SK-N-SH treated with all-trans-retinoic acid at 6 μM for 48 hours (cell line): ENCODE data around the gene SERINC3.

Source experiments
- ATAC-seq: fragments of 200-7000 bp; cut with Tn5 transposase; 3 replicates; pipeline ENCODE4 v1.9.1; 2020; ENCODE audit warnings: mild to moderate bottlenecking, moderate library complexity
- ARNTL ChIP-seq: fragments of 450-650 bp; formaldehyde crosslinking; IDR thresholded peaks from 2 replicates; pipeline ENCODE4 v1.5.0; 2020; ENCODE audit warnings: low read depth, mild to moderate bottlenecking, moderate library complexity, borderline replicate concordance
- BACH2 ChIP-seq: fragments of 250-450 bp; sonication (Bioruptor Pico); IDR thresholded peaks from 2 replicates; pipeline ENCODE4 v1.9.0; 2021; ENCODE audit warnings: mild to moderate bottlenecking, borderline replicate concordance
- CSDC2 ChIP-seq: fragments of 250-450 bp; sonication (Bioruptor Pico); IDR thresholded peaks from 2 replicates; pipeline ENCODE4 v1.5.0; 2020; ENCODE audit warnings: mild to moderate bottlenecking, moderate library complexity
- ESRRG ChIP-seq: fragments of 250-450 bp; sonication (Bioruptor Pico); IDR thresholded peaks from 2 replicates; pipeline ENCODE4 v1.6.1; 2021; ENCODE audit warnings: mild to moderate bottlenecking
- GLIS3 ChIP-seq: fragments of 250-450 bp; sonication (Bioruptor Pico); IDR thresholded peaks from 2 replicates; pipeline ENCODE4 v1.5.0; 2020; ENCODE audit warnings: mild to moderate bottlenecking, moderate library complexity
- OSR1 ChIP-seq: fragments of 250-450 bp; sonication (Bioruptor Pico); IDR thresholded peaks from 2 replicates; pipeline ENCODE4 v1.8.0; 2022; ENCODE audit warnings: moderate library complexity, mild to moderate bottlenecking, inconsistent platforms
- PATZ1 ChIP-seq: fragments of 250-450 bp; sonication (Bioruptor Pico); IDR thresholded peaks from 2 replicates; pipeline ENCODE4 v1.8.0; 2020; ENCODE audit warnings: mild to moderate bottlenecking, moderate library complexity, borderline replicate concordance
- POU6F1 ChIP-seq: fragments of 250-450 bp; sonication (Bioruptor Pico); IDR thresholded peaks from 2 replicates; pipeline ENCODE4 v1.8.0; 2021; ENCODE audit warnings: low read depth, mild to moderate bottlenecking, moderate library complexity, borderline replicate concordance
- PPARA ChIP-seq: fragments of 250-450 bp; sonication (Bioruptor Pico); IDR thresholded peaks from 2 replicates; pipeline ENCODE4 v1.5.0; 2020; ENCODE audit warnings: mild to moderate bottlenecking, borderline replicate concordance
- SNAI2 ChIP-seq: fragments of 250-450 bp; sonication (Bioruptor Pico); IDR thresholded peaks from 2 replicates; pipeline ENCODE4 v1.5.0; 2020; ENCODE audit warnings: mild to moderate bottlenecking, moderate library complexity
- ZC3H10 ChIP-seq: fragments of 250-450 bp; sonication (Bioruptor Pico); IDR thresholded peaks from 2 replicates; pipeline ENCODE4 v1.5.1; 2021; ENCODE audit warnings: mild to moderate bottlenecking, moderate library complexity
- ZFP3 ChIP-seq: fragments of 250-450 bp; sonication (Bioruptor Pico); IDR thresholded peaks from 2 replicates; pipeline ENCODE4 v1.5.0; 2020; ENCODE audit warnings: mild to moderate bottlenecking, moderate library complexity
- ZFP30 ChIP-seq: fragments of 450-650 bp; formaldehyde crosslinking; IDR thresholded peaks from 2 replicates; pipeline ENCODE4 v1.5.0; 2022; ENCODE audit warnings: mild to moderate bottlenecking, moderate library complexity
- ZNF70 ChIP-seq: fragments of 450-650 bp; formaldehyde crosslinking; IDR thresholded peaks from 2 replicates; pipeline ENCODE4 v1.5.0; 2020; ENCODE audit warnings: mild to moderate bottlenecking, moderate library complexity
- ZNF8 ChIP-seq: fragments of 450-650 bp; formaldehyde crosslinking; IDR thresholded peaks from 2 replicates; pipeline ENCODE4 v1.5.0; 2020; ENCODE audit warnings: mild to moderate bottlenecking, moderate library complexity

Gene SERINC3

GRCh38 chr20:44447827-44448419 is 73.9 kb downstream of the SERINC3 start:
- ATAC-seq = no peak
- TF ChIP-seq PPARA (CRISPR knock-in tag) = no peak
- no peak for TF ChIP-seq GLIS3 (CRISPR knock-in tag)
- TF ChIP-seq POU6F1 (CRISPR knock-in tag) = no peak
- TF ChIP-seq OSR1 = no peak
- no peak for TF ChIP-seq ZFP30
- no peak for TF ChIP-seq PATZ1 (CRISPR knock-in tag)
- no peak for TF ChIP-seq ESRRG (CRISPR knock-in tag)
- TF ChIP-seq ZNF8 (CRISPR knock-in tag) = no peak
- no peak for TF ChIP-seq CSDC2 (CRISPR knock-in tag)
- TF ChIP-seq SNAI2 = no peak
- no peak for TF ChIP-seq ARNTL (CRISPR knock-in tag)
- no peak for TF ChIP-seq ZNF70 (CRISPR knock-in tag)
- no peak for TF ChIP-seq ZFP3 (CRISPR knock-in tag)
- no peak for TF ChIP-seq BACH2
- no peak for TF ChIP-seq ZC3H10 (CRISPR knock-in tag)
- TF ChIP-seq, all 23 proteins: peak for 0
